Endodermal cell (in vitro differentiated cells): ENCODE results near the gene KLF3. TPM values are rescaled to one million over a fixed set of nuclear protein-coding genes. Genes with fewer than 3 reads are reported as not detected.

Source experiments
- DNase-seq: peaks from one replicate; pipeline ENCODE4 v3.0.0-alpha.2; 2017
- H3K27ac ChIP-seq: 2 replicates; pipeline ENCODE4 v1.5.1; 2013; ENCODE audit warnings: mild to moderate bottlenecking, low read depth, low read length, moderate library complexity
- H3K27me3 ChIP-seq: 2 replicates; pipeline ENCODE4 v1.6.1; 2013; ENCODE audit warnings: mild to moderate bottlenecking, low read length, moderate library complexity; ENCODE audit not compliant: insufficient read depth, control insufficient read depth, poor library complexity, severe bottlenecking
- H3K36me3 ChIP-seq: 2 replicates; pipeline ENCODE4 v1.7.0; 2013; ENCODE audit warnings: mild to moderate bottlenecking, low read length, moderate library complexity; ENCODE audit not compliant: control insufficient read depth, insufficient read depth
- H3K4me1 ChIP-seq: one replicate; pipeline ENCODE4 v1.7.0; 2013; ENCODE audit warnings: low read length; ENCODE audit not compliant: control insufficient read depth, insufficient read depth
- H3K4me3 ChIP-seq: 2 replicates; pipeline ENCODE4 v1.5.1; 2013; ENCODE audit warnings: mild to moderate bottlenecking, low read length, moderate library complexity
- H3K9ac ChIP-seq: 2 replicates; pipeline ENCODE4 v1.6.1; 2013; ENCODE audit warnings: mild to moderate bottlenecking, low read length, moderate library complexity; ENCODE audit not compliant: poor library complexity, severe bottlenecking; ENCODE audit errors: extremely low read depth
- H3K9me3 ChIP-seq: 2 replicates; pipeline ENCODE4 v1.6.1; 2013; ENCODE audit warnings: mild to moderate bottlenecking, low read length, moderate library complexity; ENCODE audit not compliant: control insufficient read depth
- H3K27ac Mint-ChIP-seq: 2 replicates; pipeline ENCODE4 v1.8.0; 2020; ENCODE audit warnings: mixed read lengths
- H3K27me3 Mint-ChIP-seq: 2 replicates; pipeline ENCODE4 v1.8.0; 2021; ENCODE audit warnings: mild to moderate bottlenecking, mixed read lengths; ENCODE audit not compliant: insufficient read depth
- H3K36me3 Mint-ChIP-seq: 2 replicates; pipeline ENCODE4 v1.8.0; 2020; ENCODE audit warnings: low read depth, mixed read lengths
- H3K4me1 Mint-ChIP-seq: 2 replicates; pipeline ENCODE4 v1.8.0; 2020; ENCODE audit warnings: mixed read lengths
- H3K4me3 Mint-ChIP-seq: 2 replicates; pipeline ENCODE4 v1.8.0; 2020; ENCODE audit warnings: mild to moderate bottlenecking, moderate library complexity, mixed read lengths
- H3K9me3 Mint-ChIP-seq: 2 replicates; pipeline ENCODE4 v1.8.0; 2020; ENCODE audit warnings: mild to moderate bottlenecking, mixed read lengths
- CTCF ChIP-seq: fragments of 200-600 bp; sonication (generic); conservative IDR thresholded peaks from 2 replicates; pipeline ENCODE4 v1.5.0; 2021; ENCODE audit warnings: antibody characterized with exemption, mild to moderate bottlenecking
- whole genome bisulfite sequencing, 2 experiments: methylation state at CpG; one replicate each; pipeline versions ENCODE4 v1.1.5 to v1.1.7; 2013; ENCODE audit warnings: missing lambda C conversion rate in 2 of 2, mixed read lengths in 1 of 2; ENCODE audit not compliant: insufficient coverage in 1 of 2, insufficient read length in 1 of 2; 5-methylcytosine and 5-hydroxymethylcytosine counted together
- total RNA-seq, 2 donors: library from RNA; stranded (reverse); fragmentation: NEBNext Ultra II Directional in 1 of 2; extraction: Animal tissue kit (Norgen Biotek cat#: 25700) in 1 of 2; gene quantifications; 2 replicates in 1 of 2; 3 replicates in 1 of 2; pipeline ENCODE4 v1.2.1, GENCODE V29; 2021

KLF3 gene
- total RNA-seq, 2 donors from 2014 or later, result 20.7 to 28.2 TPM

GRCh38 chr4:38682336-38682735, 18.3 kb downstream of the KLF3 start:
- Mint-ChIP-seq H3K4me3 (no peak overlapping the region), H3K27me3 (no peaks in the 10 kb centered on the region), H3K36me3 (peaks cover 53% of the 10 kb centered on the region), H3K4me1 (peaks cover 11% of the 10 kb centered on the region), H3K9me3 (no peaks in the 10 kb centered on the region), H3K27ac (no peak overlapping the region)
- H3K27me3 ChIP-seq, result no peaks in the 10 kb centered on the region
- WGBS, 2 experiments, result 92 to 100% methylated on average over 1 to 5 of the region's 5 CpGs
- no peaks in the 10 kb centered on the region for H3K4me1 ChIP-seq
- no peak overlapping the region for H3K27ac ChIP-seq
- no peak overlapping the region for H3K9ac ChIP-seq
- no peak for TF ChIP-seq CTCF
- peak; percentile 1 for DNase-seq
- H3K4me3 ChIP-seq, result no peak overlapping the region
- H3K36me3 ChIP-seq, result peaks cover 52% of the 10 kb centered on the region
- peaks cover 6% of the 10 kb centered on the region for H3K9me3 ChIP-seq

- WGBS, 2 experiments, result 100% methylated on average over 2 of the region's 3 CpGs; no CpG with 5 or more reads in 1 of the 2 experiments
- Histone ChIP-seq H3K4me1 (no peaks in the 10 kb centered on the region), H3K27me3 (no peaks in the 10 kb centered on the region), H3K4me3 (no peak overlapping the region), H3K9ac (no peak overlapping the region), H3K27ac (no peak overlapping the region), H3K9me3 (peaks cover 6% of the 10 kb centered on the region), H3K36me3 (peaks cover 61% of the 10 kb centered on the region)
- Mint-ChIP-seq H3K4me1 (peaks cover 5% of the 10 kb centered on the region), H3K27ac (no peak overlapping the region), H3K36me3 (peaks cover 58% of the 10 kb centered on the region), H3K9me3 (no peaks in the 10 kb centered on the region), H3K27me3 (no peaks in the 10 kb centered on the region), H3K4me3 (no peak overlapping the region)
- TF ChIP-seq CTCF, result no peak
- no peak for DNase-seq
Observed at GRCh38 chr4:38683276-38683675, 19.3 kb downstream of the KLF3 start.

GRCh38 chr4:38684271-38684670, 20.3 kb downstream of the KLF3 start:
- no peak overlapping the region for H3K4me3 ChIP-seq
- H3K4me1 ChIP-seq, result no peaks in the 10 kb centered on the region
- no peak for DNase-seq
- TF ChIP-seq CTCF, result no peak
- H3K9ac ChIP-seq, result no peak overlapping the region
- Mint-ChIP-seq H3K27ac (no peak overlapping the region), H3K27me3 (no peaks in the 10 kb centered on the region), H3K4me1 (peaks cover 5% of the 10 kb centered on the region), H3K4me3 (no peak overlapping the region), H3K9me3 (no peaks in the 10 kb centered on the region), H3K36me3 (peaks cover 58% of the 10 kb centered on the region)
- H3K9me3 ChIP-seq, result no peaks in the 10 kb centered on the region
- WGBS, 2 experiments, result 86 to 91% methylated on average over 1 to 2 of the region's 2 CpGs
- no peak overlapping the region for H3K27ac ChIP-seq
- H3K36me3 ChIP-seq, result peaks cover 61% of the 10 kb centered on the region
- no peaks in the 10 kb centered on the region for H3K27me3 ChIP-seq
